ENCODE measurements around the gene TRPM7. TPM values are rescaled to one million over a fixed set of nuclear protein-coding genes. Genes with fewer than 3 reads are reported as not detected.

TRPM7 gene
- polyA plus RNA-seq, 1 donor (not counting 4 experiments of a cell fraction or from before 2014, with no cell fraction given) = 25.4 TPM

DNA sequence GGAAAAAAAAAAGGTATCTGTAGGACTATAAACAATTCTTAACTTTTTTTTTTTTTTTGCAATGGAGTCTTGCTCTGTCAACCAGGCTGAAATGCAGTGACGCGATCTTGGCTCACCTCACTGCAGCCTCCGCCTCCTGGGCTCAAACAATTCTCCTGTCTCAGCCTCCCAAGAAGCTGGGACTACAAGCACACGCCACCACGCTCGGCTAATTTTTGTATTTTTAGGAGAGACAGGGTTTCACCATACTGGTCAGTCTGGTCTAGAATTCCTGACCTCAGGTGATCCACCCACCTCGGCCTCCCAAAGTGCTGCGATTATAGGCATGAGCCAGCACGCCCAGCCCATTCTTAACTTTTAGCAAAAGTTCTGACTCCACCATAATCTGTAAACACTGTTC lies 50.5 kb downstream of the TRPM7 start:
- H4K20me1 ChIP-seq (ENCODE audit: control insufficient read depth, extremely low read depth, insufficient read depth, low read length) = no peaks in the 10 kb centered on the region
- H3K27ac ChIP-seq (ENCODE audit: control insufficient read depth, insufficient read depth, low read length) = no peak overlapping the region
- peaks cover 4 to 12% of the 10 kb centered on the region in 2 experiments for H3K36me3 ChIP-seq (ENCODE audit: control insufficient read depth in 2 of 2, extremely low read depth in 1 of 2, insufficient read depth in 2 of 2, low read length in 2 of 2)
- H3K9me1 ChIP-seq (ENCODE audit: control insufficient read depth, extremely low read depth, insufficient read depth, low read length) = no peaks in the 10 kb centered on the region
- no peak for DNase-seq (ENCODE audit: low read depth, low spot score)
- no peaks in the 10 kb centered on the region for H3K27me3 ChIP-seq (ENCODE audit: control insufficient read depth, extremely low read depth, insufficient read depth, low read length)
- no peaks in the 10 kb centered on the region for H3K9me3 ChIP-seq (ENCODE audit: control insufficient read depth, low read depth, low read length)
- no peak for FAIRE-seq
- no peak overlapping the region for H3K4me3 ChIP-seq (ENCODE audit: control insufficient read depth in 2 of 3, extremely low read depth in 1 of 3, insufficient read depth in 2 of 3, low read depth in 1 of 3, low read length in 3 of 3)
- H3K4me2 ChIP-seq (ENCODE audit: control insufficient read depth, extremely low read depth, insufficient read depth, low read depth, low read length) = no peak overlapping the region
- dilution Hi-C loops (cut with MboI; ENCODE audit: extremely low pct_ligation_motif_present, low sequenced_read_pairs) = no loop called here
- H2AFZ ChIP-seq (ENCODE audit: control insufficient read depth, low read length) = no peak overlapping the region
- H3K4me1 ChIP-seq (ENCODE audit: control insufficient read depth, extremely low read depth, insufficient read depth, low read length) = no peaks in the 10 kb centered on the region
- H3K9ac ChIP-seq (ENCODE audit: control insufficient read depth, extremely low read depth, insufficient read depth, low read length) = no peak overlapping the region
- peaks cover 3% of the 10 kb centered on the region for H3K79me2 ChIP-seq (ENCODE audit: control insufficient read depth, insufficient read depth, low read length)
- no peak for TF ChIP-seq EZH2 (IDR thresholded peaks at IDR 0.05; ENCODE audit: low read length)
- TF ChIP-seq CTCF (optimal IDR thresholded peaks at IDR 0.05 in 1 of 3, IDR thresholded peaks at IDR 0.05 in 1 of 3, conservative IDR thresholded peaks at IDR 0.05 in 1 of 3; ENCODE audit: extremely low read depth in 1 of 3, insufficient read depth in 2 of 3, low read length in 3 of 3) = no peak

DNA sequence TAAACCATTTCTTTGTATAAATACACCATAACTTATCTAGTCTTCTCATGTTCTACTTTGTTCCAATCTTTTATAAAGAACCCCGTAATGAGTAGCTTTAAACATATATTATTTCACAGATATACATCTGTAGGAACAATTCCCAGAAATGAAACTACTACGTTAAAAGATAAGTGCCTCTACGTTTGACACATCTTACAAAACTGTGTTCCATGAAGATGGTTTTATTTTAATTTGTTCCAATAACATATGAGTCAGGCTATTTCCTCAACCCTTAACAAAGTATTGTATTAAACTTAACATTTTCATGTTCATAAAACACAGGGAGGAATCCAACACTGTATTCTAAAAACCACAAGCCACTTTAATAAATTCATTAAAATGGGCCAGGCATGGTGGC lies 52.9 kb downstream of the TRPM7 start:
- no peak overlapping the region for H3K4me2 ChIP-seq (ENCODE audit: control insufficient read depth, extremely low read depth, insufficient read depth, low read depth, low read length)
- peaks cover 9 to 12% of the 10 kb centered on the region in 2 experiments for H3K36me3 ChIP-seq (ENCODE audit: control insufficient read depth in 2 of 2, extremely low read depth in 1 of 2, insufficient read depth in 2 of 2, low read length in 2 of 2)
- TF ChIP-seq CTCF (optimal IDR thresholded peaks at IDR 0.05 in 1 of 3, IDR thresholded peaks at IDR 0.05 in 1 of 3, conservative IDR thresholded peaks at IDR 0.05 in 1 of 3; ENCODE audit: extremely low read depth in 1 of 3, insufficient read depth in 2 of 3, low read length in 3 of 3) = no peak
- TF ChIP-seq EZH2 (IDR thresholded peaks at IDR 0.05; ENCODE audit: low read length) = no peak
- no peaks in the 10 kb centered on the region for H4K20me1 ChIP-seq (ENCODE audit: control insufficient read depth, extremely low read depth, insufficient read depth, low read length)
- H3K4me3 ChIP-seq (ENCODE audit: control insufficient read depth in 2 of 3, extremely low read depth in 1 of 3, insufficient read depth in 2 of 3, low read depth in 1 of 3, low read length in 3 of 3) = no peak overlapping the region
- FAIRE-seq = no peak
- no peaks in the 10 kb centered on the region for H3K4me1 ChIP-seq (ENCODE audit: control insufficient read depth, extremely low read depth, insufficient read depth, low read length)
- dilution Hi-C loops (cut with MboI; ENCODE audit: extremely low pct_ligation_motif_present, low sequenced_read_pairs) = no loop called here
- no peaks in the 10 kb centered on the region for H3K79me2 ChIP-seq (ENCODE audit: control insufficient read depth, insufficient read depth, low read length)
- no peak overlapping the region for H3K9ac ChIP-seq (ENCODE audit: control insufficient read depth, extremely low read depth, insufficient read depth, low read length)
- no peak for DNase-seq (ENCODE audit: low read depth, low spot score)
- no peak overlapping the region for H3K27ac ChIP-seq (ENCODE audit: control insufficient read depth, insufficient read depth, low read length)
- no peaks in the 10 kb centered on the region for H3K9me3 ChIP-seq (ENCODE audit: control insufficient read depth, low read depth, low read length)
- no peaks in the 10 kb centered on the region for H3K27me3 ChIP-seq (ENCODE audit: control insufficient read depth, extremely low read depth, insufficient read depth, low read length)
- H3K9me1 ChIP-seq (ENCODE audit: control insufficient read depth, extremely low read depth, insufficient read depth, low read length) = no peaks in the 10 kb centered on the region
- H2AFZ ChIP-seq (ENCODE audit: control insufficient read depth, low read length) = no peak overlapping the region

Data from keratinocyte (primary cell).